ENCODE data around the gene SMIM13. TPM values are rescaled to one million over a fixed set of nuclear protein-coding genes. Genes with fewer than 3 reads are reported as not detected.

SMIM13 gene
- total RNA-seq: 16.9 to 18.9 TPM (median 18.0 TPM) in 3 replicates

DNA sequence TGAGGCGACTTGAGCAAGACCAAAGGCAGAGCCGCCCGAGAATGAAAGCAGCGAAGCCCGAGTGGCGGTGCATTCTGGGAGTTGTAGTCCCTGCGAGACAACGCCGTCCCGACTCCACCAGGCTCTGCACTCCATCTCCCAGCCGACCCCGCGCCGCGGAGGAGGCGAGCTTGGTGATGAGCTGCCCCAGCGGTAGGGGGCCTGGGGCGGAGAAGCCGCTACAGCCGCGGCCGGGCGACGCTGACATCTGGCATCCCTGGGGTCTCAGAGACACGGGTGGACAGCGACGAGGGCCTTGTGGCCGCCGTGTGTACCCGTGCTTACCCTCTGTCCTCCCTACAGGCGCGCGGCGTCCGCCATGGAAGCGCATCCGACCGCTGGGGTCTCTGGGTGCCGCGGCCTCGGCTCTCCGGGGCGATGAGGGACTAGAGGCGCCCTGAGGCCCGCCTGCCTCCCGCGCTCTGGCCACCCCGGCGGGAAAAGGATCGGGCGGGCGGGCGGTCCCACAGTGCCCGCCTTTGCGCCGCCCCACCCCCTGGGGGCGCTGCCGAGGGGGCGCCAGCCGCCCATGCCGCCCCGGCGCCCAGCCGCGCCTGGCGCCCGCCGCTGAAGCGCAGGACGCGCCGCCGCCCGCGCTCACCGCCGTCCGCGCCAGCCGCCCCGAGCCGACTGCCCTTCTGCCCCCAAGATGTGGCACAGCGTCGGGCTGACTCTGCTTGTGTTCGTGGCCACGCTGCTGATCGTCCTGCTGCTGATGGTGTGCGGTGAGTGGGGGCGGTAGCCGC is at the start of gene SMIM13:
Gene SMIM13 (plus strand): TSS at position 209 of the 785 bp plus-strand sequence. CDS start 480 bp downstream, at position 689.
- H3K4me1 Mint-ChIP-seq: peaks cover 25% of the 10 kb centered on the region
- H3K36me3 Mint-ChIP-seq: peaks cover 3% of the 10 kb centered on the region
- peak within 1 kb of the TSS; percentile 99 for H3K27ac Mint-ChIP-seq
- TF ChIP-seq CTCF (IDR thresholded peaks at IDR 0.05; ENCODE audit: unreplicated experiment): peak; percentile 28
- H3K27me3 Mint-ChIP-seq (ENCODE audit: low read depth): no peaks in the 10 kb centered on the region
- DNase-seq (ENCODE audit: low spot score in 2 of 2, unreplicated experiment in 2 of 2): peak; percentile 90 to 96
- H3K9me3 Mint-ChIP-seq: no peaks in the 10 kb centered on the region
- H3K4me3 Mint-ChIP-seq: peak within 1 kb of the TSS; percentile 98

GRCh38 chr6:11043961-11044711 is 49.5 kb upstream of the SMIM13 start, which contains the start of gene ELOVL2:
TSS of gene ELOVL2 (minus strand) at chr6:11044305. CDS start at chr6:11044230, 75 bp downstream.
- no peak within 1 kb of the TSS for H3K27ac Mint-ChIP-seq

DNA sequence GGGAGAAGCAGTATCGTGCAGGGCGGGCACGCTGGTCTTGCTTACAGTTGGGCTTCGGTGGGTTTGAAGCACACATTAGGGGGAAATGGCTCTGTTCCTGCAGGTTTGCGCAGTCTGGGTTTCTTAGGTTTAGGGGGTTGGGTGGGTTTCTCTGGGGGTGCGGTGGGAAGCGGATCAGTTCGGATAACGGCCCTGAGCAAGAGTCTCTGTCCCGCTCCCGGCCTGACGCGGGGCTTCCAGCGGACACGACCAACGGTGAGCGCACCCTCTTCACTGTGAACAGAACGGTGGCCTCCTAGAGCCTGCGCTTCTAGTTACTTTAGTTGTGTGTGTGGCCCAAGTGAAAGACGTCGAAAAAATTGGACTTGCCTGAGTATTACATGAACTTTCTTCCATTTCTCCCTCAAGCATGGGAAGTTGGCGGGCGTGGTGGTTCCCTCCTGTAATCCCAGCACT is 48.9 kb upstream of the SMIM13 start:
- no peak overlapping the region for H3K27ac Mint-ChIP-seq
- peak overlapping the region; percentile 79 for H3K4me3 Mint-ChIP-seq
- no peaks in the 10 kb centered on the region for H3K9me3 Mint-ChIP-seq
- peaks cover 54% of the 10 kb centered on the region for H3K27me3 Mint-ChIP-seq (ENCODE audit: low read depth)
- no peak for TF ChIP-seq CTCF (IDR thresholded peaks at IDR 0.05; ENCODE audit: unreplicated experiment)
- H3K36me3 Mint-ChIP-seq: no peaks in the 10 kb centered on the region
- peaks cover 15% of the 10 kb centered on the region for H3K4me1 Mint-ChIP-seq
- DNase-seq (ENCODE audit: low spot score in 2 of 2, unreplicated experiment in 2 of 2): no peak

More at GRCh38 chr6:11043961-11044711, 49.5 kb upstream of the SMIM13 start, which contains the start of gene ELOVL2:
- peak; percentile 61 to 73 for DNase-seq (ENCODE audit: low spot score in 2 of 2, unreplicated experiment in 2 of 2)
- Mint-ChIP-seq H3K9me3 (no peaks in the 10 kb centered on the region), H3K4me1 (peaks cover 17% of the 10 kb centered on the region), H3K27me3 (ENCODE audit: low read depth) (peaks cover 54% of the 10 kb centered on the region), H3K4me3 (peak within 1 kb of the TSS; percentile 79), H3K36me3 (no peaks in the 10 kb centered on the region)
- peak; percentile 69 for TF ChIP-seq CTCF (IDR thresholded peaks at IDR 0.05; ENCODE audit: unreplicated experiment)

DNA sequence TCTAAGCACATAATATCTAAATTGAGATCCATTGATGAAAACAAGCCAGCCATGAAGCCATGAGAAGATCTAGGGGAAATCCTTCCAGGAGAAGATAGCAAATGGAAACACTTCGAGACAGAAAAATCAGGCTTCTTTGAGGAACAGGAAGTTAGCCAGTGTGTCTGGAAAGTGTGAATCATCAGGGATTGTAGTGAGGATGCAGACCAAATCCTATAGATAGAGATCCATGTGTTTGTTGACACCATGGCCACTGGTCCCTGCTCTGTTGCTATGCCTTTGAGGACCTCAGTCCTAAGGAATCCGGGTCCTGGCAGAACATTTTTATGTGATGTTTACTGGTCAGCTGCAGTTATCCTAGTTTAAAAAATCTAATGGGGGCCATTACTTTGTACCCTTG is 42.9 kb upstream of the SMIM13 start:
- H3K36me3 Mint-ChIP-seq: no peaks in the 10 kb centered on the region
- H3K9me3 Mint-ChIP-seq: no peaks in the 10 kb centered on the region
- TF ChIP-seq CTCF (IDR thresholded peaks at IDR 0.05; ENCODE audit: unreplicated experiment): no peak
- DNase-seq (ENCODE audit: low spot score in 2 of 2, unreplicated experiment in 2 of 2): no peak
- no peak overlapping the region for H3K27ac Mint-ChIP-seq
- H3K4me1 Mint-ChIP-seq: no peaks in the 10 kb centered on the region
- H3K4me3 Mint-ChIP-seq: no peak overlapping the region
- peaks cover 18% of the 10 kb centered on the region for H3K27me3 Mint-ChIP-seq (ENCODE audit: low read depth)

GRCh38 chr6:11053307-11053706 is 40.3 kb upstream of the SMIM13 start:
- no peaks in the 10 kb centered on the region for H3K27me3 Mint-ChIP-seq (ENCODE audit: low read depth)
- TF ChIP-seq CTCF (IDR thresholded peaks at IDR 0.05; ENCODE audit: unreplicated experiment): no peak
- no peak overlapping the region for H3K4me3 Mint-ChIP-seq
- H3K27ac Mint-ChIP-seq: no peak overlapping the region
- H3K4me1 Mint-ChIP-seq: no peaks in the 10 kb centered on the region
- H3K9me3 Mint-ChIP-seq: no peaks in the 10 kb centered on the region
- DNase-seq (ENCODE audit: low spot score in 2 of 2, unreplicated experiment in 2 of 2): no peak
- H3K36me3 Mint-ChIP-seq: no peaks in the 10 kb centered on the region

Data from mesothelial cell of epicardium (in vitro differentiated cells).